ENCODE data around the gene GPATCH11.

Gene GPATCH11

GRCh38 chr2:37083873-37084794 lies at the start of gene GPATCH11, which contains the start of gene HEATR5B:
TSS of gene GPATCH11 (plus strand) at chr2:37084518. CDS start at chr2:37088382, 3,864 bp downstream.
TSS of gene HEATR5B (minus strand) at chr2:37084372. CDS start at chr2:37083414, 958 bp downstream.
- peak; percentile 87 for DNase-seq

- no peak for DNase-seq
These were observed 46.5 kb upstream of the GPATCH11 start for GRCh38 chr2:37037771-37038170.

GRCh38 chr2:37039580-37039979 lies 44.7 kb upstream of the GPATCH11 start:
- DNase-seq: no peak

GRCh38 chr2:37052600-37053332 lies 31.6 kb upstream of the GPATCH11 start:
- no peak for DNase-seq

GRCh38 chr2:37059841-37060240 lies 24.5 kb upstream of the GPATCH11 start:
- no peak for DNase-seq

- no peak for DNase-seq
These were observed 23.9 kb upstream of the GPATCH11 start for GRCh38 chr2:37060446-37060845.

GRCh38 chr2:37061013-37061711 lies 23.2 kb upstream of the GPATCH11 start:
- DNase-seq: no peak

- DNase-seq: no peak
These were observed 22.5 kb upstream of the GPATCH11 start for GRCh38 chr2:37061776-37062175.

GRCh38 chr2:37068686-37069085 lies 15.6 kb upstream of the GPATCH11 start:
- no peak for DNase-seq

GRCh38 chr2:37070931-37071330 lies 13.4 kb upstream of the GPATCH11 start:
- DNase-seq: no peak

GRCh38 chr2:37080266-37080665 lies 4.1 kb upstream of the GPATCH11 start:
- no peak for DNase-seq

GRCh38 chr2:37080689-37081088 lies 3.6 kb upstream of the GPATCH11 start:
- DNase-seq: no peak

- DNase-seq: no peak
These were observed 479 bp downstream of the GPATCH11 start for GRCh38 chr2:37084797-37085196.

- DNase-seq: no peak
These were observed 1.4 kb downstream of the GPATCH11 start for GRCh38 chr2:37085731-37086147.

GRCh38 chr2:37090019-37090477 lies 5.7 kb downstream of the GPATCH11 start:
- DNase-seq: no peak

- DNase-seq: no peak
These were observed 7.6 kb downstream of the GPATCH11 start for GRCh38 chr2:37091873-37092272.

- DNase-seq: no peak
These were observed 12.2 kb downstream of the GPATCH11 start for GRCh38 chr2:37096568-37096967.

GRCh38 chr2:37098416-37099118 lies 14.2 kb downstream of the GPATCH11 start:
- DNase-seq: no peak

- no peak for DNase-seq
These were observed 15.7 kb downstream of the GPATCH11 start for GRCh38 chr2:37100054-37100453.

- DNase-seq: no peak
These were observed 18.3 kb downstream of the GPATCH11 start for GRCh38 chr2:37102588-37102987.

GRCh38 chr2:37104178-37104577 lies 19.9 kb downstream of the GPATCH11 start:
- no peak for DNase-seq

- no peak for DNase-seq
These were observed 20.8 kb downstream of the GPATCH11 start for GRCh38 chr2:37105150-37105549.
